Middle frontal gyrus (tissue), 1 donor: ENCODE measurements around the gene CCDC137.

Source experiments
- DNase-seq: peaks from one replicate; pipeline ENCODE4 v3.0.0-alpha.2; 2015; ENCODE audit warnings: low spot score; ENCODE audit errors: extremely low spot score

Gene CCDC137

DNA sequence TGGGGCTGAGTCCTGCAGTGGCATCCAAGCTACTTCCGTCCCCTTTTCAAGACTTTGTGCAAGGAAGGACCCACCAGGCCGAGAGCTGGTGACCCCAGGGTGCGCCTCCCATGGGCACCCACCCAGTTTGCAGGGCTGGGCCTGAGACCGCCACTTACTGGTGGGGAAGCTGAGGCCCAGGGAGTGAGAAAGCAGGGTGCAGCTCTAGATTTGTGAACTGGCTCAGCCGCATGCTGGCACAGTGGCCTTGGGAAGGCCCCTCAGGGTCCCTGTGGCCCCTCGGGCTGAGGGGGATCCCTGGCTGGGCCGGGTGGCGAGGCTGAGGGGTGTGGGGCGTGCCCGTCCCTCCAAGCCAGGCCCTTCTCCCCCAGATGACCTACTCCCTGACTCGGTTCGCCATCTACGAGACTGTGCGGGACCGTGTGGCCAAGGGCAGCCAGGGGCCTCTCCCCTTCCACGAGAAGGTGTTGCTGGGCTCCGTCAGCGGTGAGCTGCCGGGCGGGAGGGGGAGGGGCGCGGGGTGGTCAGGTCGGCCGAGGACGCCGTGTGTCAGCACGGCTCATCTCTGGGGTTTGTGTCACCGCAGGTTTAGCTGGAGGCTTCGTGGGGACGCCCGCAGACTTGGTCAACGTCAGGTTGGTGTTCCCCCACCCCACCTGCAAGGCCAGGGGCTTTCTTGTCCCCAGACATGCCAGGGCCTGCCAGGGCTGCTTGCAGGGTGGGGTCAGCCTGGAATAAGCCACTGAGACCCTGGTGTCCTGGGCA, 48.8 kb downstream of the CCDC137 start:
- no peak for DNase-seq

DNA sequence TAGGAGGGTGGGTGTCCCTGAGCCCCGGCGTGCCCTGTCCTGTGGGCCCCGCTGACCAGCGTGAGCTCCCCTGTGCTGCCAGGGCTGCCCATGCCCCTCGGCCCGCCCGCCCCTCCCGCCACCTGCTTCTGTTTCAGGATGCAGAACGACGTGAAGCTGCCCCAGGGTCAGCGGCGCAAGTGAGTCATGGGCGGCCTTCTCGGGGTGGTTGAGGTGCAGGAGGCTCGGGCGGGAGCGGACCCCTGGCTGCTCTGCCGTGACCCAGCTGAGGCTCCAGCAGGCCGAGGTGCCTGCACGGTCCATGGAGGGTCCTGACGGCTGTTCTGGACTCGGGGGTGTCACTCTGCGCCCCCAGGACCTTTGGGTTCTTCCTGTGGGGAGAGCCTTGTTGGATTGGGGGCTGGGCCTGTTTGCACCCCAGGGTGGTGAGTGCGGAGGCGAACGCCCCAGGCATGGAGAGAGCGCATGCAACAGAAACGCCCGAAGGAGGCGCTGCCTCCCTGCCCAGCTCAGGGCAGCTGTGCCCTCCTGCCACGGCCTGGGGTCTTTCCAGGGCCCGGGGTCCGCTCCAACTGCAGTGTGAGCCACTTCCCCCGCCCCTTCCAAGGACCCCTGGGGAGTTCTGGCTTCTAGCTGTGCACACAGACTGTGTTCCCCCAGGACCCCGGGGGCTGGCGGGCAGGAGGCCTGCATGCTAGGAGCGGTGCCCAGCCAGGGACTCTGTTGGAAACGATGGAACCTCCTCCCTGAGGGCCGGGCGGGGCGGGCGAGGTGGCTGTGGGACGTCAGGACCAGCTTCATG, 49.5 kb downstream of the CCDC137 start:
- DNase-seq = no peak

DNA sequence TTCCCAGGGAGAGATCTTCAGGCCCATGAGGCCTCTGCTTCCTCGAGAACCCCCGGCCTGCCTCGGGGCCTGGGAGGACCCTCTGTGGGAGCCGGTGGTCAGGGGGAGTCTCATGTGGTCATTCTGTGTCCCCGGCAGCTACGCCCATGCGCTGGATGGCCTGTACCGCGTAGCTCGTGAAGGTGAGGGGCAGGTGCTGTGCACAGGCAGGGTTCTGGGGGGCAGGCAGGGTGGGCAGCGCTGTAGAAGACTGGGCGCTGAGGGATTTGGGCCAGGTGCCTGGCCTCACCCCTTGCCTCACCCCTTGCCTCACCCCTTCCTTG, 50.1 kb downstream of the CCDC137 start:
- no peak for DNase-seq

DNA sequence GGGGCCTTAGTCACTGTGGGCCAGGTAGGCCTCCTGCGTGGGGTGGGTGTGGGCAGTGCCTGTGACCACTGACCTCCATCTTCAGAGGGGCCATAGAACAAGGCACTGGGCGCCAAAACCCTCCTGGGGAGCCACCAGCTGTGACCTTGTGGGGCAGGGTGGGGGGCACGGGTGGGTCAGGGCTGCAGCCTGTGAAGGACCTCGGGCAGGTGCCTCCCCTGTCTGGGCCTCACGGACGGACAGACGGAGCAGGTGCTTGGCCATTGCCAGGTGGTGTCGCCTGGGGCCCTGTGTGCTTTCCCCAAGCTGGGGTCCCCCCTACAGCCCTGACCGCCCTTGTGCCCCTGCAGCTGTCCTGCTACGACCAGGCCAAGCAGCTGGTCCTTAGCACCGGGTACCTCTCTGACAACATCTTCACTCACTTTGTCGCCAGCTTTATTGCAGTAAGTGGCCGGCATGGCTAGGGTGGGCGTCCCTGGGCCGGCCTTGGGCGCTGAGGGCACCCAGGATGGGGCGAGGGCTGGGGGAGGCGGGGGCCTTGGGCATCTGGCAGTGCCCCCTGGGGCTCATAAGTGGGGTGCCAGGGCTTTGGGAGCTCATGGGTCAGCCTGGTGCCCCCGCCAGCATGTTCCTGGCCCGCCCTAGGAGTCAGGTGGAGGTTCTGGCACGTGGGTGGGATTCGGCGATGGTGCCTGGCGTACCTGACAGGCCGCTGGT, 50.7 kb downstream of the CCDC137 start:
- no peak for DNase-seq

DNA sequence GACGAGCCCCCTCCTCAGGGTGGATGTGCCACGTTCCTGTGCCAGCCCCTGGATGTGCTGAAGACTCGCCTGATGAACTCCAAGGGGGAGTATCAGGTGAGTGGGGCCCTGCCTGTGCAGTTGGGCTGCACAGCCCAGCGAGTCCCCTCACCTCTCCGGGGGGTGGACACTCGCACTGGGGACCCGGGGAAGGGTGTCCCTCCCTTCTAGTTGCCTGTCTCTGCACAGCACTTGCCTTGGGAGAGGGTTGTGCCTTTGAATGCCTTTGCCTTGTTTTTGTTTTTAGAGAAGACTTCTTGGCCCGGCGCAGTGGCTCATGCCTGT, 51.2 kb downstream of the CCDC137 start:
- DNase-seq = no peak

DNA sequence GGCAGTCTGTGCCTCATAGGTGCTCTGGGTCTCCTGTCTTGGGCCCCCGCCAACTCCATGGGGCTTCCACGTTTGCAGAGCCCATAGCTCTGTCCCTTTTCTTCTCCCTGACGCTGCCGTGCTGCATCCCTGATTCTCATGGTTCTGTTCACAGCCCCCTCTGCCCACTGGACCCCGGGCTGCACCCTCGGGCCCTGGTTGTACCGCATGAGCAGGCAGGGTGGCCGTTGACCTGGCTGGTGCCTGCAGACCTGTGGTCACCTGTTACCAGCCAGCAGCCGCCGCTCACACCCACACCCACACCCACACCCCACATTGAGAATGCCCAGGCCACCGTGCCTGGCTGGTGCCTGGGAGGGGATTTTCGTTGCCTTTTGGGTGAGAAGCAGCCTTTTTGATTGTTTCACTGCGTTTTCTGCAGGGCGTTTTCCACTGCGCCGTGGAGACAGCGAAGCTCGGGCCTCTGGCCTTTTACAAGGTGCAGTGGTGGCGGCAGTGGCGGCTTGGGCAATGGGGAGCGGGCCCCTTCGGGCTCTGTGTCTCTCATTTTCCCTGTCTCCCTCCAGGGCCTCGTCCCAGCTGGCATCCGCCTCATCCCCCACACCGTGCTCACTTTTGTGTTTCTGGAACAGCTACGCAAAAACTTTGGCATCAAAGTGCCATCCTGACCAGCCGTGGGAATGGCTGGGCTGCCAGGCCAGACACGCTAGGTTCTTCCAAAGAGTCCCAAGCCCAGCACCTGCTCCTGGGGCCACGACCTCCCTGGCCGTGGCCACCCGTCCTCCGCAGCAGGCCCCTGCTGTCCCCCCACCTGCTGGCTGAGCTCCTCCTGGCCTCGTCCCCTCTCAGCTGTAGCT, 53.1 kb downstream of the CCDC137 start:
- DNase-seq = no peak

DNA sequence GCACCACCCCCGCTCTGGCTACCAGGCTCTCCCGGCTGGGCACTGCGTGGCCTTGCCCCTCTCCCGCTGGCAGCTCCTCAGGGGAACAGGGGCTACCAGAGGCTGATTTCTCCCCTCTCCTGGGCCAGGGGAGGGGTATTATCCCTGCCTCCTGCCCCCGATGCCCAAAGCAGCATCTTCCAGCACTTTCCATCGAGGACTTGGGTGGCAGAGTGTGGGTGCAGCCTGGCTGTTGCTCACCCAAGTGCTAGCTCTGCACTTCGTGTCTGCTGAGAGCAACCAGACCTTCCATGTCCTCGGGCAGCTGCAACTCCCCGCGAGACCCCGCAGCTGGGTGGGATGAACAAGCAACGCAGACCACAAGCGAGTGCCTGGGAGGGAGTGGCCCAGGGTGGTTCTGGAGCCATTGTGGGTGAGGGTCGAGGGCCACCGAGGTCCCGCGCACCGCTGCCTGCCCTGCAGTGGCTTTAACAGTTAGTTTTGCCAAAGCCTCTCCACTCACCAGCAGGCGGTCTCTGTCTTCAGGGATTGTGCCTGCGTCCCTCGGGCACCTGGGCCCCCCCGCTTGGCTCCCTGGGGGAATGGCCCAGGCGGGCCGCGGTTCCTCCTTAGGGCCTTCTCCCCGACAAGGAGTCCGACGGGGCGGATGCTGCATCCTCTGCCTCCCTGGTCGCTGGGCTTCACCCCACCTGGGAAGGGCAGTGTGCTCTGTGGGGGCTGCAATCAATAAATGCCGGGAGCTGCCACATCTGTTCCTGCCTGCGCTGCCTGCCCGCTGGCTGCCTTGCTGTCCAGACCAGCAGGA, 53.9 kb downstream of the CCDC137 start:
- DNase-seq = no peak

DNA sequence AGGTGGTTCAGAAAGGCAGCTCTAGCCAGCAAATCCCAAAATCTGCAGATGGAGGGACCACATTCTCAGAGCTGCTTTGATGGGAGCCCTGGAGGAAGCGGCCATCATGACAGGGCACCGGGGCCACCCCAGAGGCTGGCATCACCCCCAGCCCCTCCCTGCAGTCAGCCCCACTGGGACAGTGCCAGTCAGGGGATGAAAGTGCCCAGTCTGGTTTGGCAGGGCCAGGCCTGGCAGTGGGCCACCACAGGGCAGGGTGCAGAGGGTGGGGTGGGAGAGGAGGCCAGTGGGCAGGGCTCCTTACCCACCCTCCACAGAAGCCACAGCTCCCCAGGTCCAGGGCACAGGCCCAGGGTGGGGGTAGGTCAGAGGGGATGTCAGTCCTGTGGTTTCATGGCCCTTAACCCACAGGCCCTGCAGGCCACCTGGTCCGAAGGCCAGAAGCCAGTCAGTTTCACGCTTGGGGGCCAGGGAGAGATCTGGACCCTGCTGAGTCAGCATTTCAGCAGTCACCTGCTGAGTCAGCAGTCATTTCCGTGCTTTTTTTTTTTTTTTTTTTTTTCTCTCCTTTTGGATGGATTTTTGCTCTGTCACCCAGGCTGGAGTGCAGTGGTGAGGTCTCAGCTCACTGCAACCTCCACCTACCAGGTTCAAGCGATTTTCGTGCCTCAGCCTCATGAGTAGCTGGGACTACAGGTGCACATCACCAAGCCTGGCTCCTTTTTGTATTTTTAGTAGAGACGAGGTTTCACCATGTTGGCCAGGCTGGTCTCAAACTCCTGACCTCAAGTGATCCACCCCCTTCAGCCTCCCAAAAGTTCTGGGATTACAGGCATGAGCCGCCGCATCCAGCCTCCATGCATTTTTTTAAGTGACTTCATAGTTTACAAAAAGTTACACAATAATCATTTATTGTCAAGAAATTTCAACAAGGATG, 55.9 kb downstream of the CCDC137 start:
- DNase-seq = no peak
